Measurements from ENCODE around the gene PARD6B.

PARD6B gene

DNA sequence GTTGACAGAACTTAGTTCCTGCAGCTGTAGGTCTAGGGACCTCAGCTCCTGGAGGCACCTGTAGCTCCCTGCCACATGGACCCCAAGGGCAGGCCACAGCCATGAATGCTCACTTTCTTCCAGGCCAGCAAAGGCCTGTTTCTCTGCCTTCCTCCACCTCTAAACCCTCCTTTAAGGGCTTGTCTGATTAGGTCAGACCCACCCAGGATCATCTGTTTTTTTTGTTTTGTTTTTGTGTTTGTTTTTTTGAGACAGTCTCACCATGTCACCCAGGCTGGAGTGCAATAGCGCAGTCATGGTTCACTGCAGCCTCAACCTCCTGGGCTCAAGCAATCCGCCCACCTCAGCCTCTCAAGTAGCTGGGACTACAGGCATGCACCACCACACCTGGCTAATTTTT, 52.0 kb downstream of the PARD6B start:
- TF ChIP-seq, protein P1, sequence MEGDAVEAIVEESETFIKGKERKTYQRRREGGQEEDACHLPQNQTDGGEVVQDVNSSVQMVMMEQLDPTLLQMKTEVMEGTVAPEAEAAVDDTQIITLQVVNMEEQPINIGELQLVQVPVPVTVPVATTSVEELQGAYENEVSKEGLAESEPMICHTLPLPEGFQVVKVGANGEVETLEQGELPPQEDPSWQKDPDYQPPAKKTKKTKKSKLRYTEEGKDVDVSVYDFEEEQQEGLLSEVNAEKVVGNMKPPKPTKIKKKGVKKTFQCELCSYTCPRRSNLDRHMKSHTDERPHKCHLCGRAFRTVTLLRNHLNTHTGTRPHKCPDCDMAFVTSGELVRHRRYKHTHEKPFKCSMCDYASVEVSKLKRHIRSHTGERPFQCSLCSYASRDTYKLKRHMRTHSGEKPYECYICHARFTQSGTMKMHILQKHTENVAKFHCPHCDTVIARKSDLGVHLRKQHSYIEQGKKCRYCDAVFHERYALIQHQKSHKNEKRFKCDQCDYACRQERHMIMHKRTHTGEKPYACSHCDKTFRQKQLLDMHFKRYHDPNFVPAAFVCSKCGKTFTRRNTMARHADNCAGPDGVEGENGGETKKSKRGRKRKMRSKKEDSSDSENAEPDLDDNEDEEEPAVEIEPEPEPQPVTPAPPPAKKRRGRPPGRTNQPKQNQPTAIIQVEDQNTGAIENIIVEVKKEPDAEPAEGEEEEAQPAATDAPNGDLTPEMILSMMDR (IDR thresholded peaks at IDR 0.05; ENCODE audit: low read depth, low read length) = no peak
- no peak overlapping the region for H3K4me3 ChIP-seq (ENCODE audit: low read depth, low read length)

DNA sequence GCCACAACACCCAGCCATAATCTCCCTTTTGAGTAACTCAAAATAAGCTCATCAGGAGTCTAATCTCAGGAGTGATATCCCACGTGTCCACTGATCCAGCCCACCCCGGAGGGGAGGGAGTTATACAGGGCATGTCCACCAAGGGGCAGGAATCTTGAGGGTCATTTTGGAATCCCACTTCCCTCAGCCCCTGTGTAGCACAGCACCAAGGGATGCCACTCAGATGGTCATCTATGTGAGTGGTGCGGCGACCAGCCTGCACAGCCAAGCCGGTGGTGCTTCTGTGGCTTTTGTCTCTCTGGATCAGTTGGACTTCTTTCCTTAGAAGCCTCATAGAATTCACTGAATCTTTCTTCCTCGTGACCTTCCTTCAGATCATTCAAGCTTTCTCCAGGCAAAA, 52.5 kb downstream of the PARD6B start:
- H3K4me3 ChIP-seq (ENCODE audit: low read depth, low read length) = no peak overlapping the region
- TF ChIP-seq, protein P1 (IDR thresholded peaks at IDR 0.05; ENCODE audit: low read depth, low read length) = no peak

DNA sequence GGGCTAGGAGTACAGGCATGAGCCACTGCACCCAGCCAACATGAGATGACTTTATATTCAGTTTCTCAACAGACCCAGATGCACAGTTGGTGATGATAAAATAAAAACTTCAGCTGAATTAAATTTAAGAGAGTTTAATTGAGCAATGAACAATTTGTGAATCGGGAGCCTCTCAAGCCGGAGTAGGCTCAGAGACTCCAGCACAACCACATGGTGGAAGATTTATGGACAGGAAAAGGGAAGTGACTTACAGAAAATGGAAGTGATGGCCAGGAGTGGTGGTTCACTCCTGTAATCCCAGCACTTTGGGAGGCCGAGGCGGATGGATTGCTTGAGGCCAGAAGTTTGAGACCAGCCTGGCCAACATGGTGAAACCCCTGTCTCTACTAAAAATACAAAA, 53.1 kb downstream of the PARD6B start:
- no peak overlapping the region for H3K4me3 ChIP-seq (ENCODE audit: low read depth, low read length)
- TF ChIP-seq, protein P1 (IDR thresholded peaks at IDR 0.05; ENCODE audit: low read depth, low read length) = no peak

DNA sequence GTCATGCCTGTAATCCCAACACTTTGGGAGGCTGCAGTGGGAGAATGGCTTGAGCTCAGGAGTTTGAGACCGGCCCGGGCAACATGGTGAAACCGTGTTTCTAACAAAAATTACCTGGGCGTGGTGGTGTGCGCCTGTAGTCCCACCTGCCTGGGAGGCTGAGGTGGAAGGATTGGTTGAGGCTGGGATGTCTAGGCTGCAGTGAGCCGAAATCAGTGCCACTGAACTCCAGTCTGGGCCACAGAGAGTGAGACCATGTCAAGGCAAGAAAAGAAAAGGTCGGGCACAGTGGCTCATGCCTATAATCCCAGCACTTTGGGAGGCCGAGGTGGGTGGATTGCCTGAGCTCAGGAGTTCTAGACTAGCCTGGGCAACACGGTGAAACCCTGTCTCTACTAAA, 55.3 kb downstream of the PARD6B start:
- TF ChIP-seq, protein P1 (IDR thresholded peaks at IDR 0.05; ENCODE audit: low read depth, low read length) = no peak
- no peak overlapping the region for H3K4me3 ChIP-seq (ENCODE audit: low read depth, low read length)

DNA sequence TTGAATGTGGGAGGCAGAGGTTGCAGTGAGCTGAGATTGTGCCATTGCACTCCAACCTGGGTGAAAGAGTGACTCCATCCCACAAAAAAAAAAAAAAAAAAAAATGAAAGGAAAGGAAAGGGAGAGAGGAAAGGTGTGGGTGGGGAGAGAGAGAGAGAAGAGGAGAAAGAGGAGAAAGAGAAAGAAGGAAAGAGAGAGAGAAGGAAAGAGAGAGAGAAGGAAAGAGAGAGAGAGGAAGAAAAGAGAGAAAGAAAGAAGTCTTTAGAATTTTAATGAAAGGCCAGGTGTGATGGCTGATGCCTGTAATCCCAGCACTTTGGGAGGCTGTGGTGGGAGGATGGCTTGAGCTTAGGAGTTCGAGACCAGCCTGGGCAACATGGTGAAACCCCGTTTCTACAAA, 55.8 kb downstream of the PARD6B start:
- no peak overlapping the region for H3K4me3 ChIP-seq (ENCODE audit: low read depth, low read length)
- TF ChIP-seq, protein P1 (IDR thresholded peaks at IDR 0.05; ENCODE audit: low read depth, low read length) = no peak

DNA sequence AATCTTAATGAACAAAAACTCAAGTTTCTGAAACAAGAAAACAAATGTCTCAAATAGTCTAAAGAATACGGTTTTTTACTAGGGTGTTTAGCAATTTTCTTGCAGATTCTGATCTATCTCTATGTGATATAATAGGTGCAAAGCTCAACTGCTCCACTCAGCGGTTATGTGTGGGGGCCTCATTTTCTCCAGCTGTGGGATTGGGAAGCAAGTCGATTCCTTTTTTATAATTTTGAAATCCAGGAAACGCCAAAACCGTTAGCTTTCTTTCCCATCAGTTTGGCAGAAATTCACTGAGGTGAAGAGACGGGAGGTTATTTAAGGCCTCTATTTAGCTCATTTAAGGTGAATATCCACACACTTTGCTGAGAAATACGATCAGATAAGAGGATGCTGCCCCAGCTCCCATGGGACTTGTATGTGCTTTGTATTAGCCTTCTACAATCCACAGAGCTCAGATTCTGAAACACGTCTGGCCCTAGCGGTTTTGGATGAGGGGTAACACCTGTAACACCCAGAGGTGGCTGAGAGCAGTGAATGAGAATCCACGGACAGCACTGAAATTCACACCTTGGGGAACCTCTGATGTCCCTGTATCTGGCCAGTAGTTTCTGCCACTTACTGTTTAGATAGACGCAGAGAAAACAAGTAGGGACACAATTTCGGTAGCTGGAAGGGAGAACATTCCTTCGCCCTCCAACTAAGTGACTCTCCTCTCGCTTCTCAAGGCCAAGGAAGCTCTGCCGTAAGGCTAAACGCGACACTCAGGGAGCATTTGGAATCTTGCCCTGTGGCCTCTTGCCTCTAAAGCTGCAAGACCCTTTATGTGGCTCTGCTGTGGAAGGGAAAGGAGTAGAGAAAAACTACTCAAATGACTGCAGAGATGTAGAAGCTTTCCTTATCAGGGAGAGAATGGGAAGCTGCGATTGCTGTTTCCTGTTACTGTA, 56.9 kb downstream of the PARD6B start:
- H3K4me3 ChIP-seq (ENCODE audit: low read depth, low read length) = no peak overlapping the region
- TF ChIP-seq, protein P1 (IDR thresholded peaks at IDR 0.05; ENCODE audit: low read depth, low read length) = peak; percentile 66

DNA sequence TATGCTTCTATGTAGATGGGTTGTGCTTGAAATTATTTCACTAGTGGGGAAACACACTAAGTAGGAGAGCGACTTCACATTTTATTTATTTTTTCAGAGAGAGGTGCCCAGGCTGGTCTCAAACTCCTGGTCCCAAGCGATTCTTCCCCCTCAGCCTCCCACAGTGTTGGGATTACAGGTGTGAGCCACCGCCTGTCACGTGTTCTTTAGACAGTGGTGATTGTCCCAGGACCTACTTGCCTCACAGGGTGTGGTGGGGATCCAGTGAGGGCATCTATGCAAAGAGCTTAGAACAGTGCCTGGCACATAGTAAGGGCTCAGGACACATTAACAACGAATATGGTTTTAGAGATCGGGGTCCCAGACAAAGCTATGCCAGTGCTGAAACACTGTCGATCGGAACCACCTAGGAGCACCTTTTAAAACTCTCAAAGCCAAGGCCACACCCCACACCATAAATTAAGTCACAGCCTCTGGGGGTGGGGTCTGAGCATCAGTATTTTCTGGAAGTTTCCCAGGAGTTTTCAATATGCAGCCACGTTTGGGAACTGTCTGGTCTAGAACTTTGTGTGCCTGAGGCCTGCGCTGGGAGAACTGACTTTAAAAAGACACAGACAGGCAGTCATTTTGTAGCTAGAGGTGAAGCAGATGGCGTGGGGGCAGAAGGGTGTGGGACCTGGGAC, 58.7 kb downstream of the PARD6B start:
- no peak overlapping the region for H3K4me3 ChIP-seq (ENCODE audit: low read depth, low read length)
- TF ChIP-seq, protein P1 (IDR thresholded peaks at IDR 0.05; ENCODE audit: low read depth, low read length) = no peak

Data from WI38 (cell line).